BLaER1 (cell line): ENCODE results near the gene HCST.
A peak's percentile ranks its signal among the peaks of the same experiment; 100 is the strongest.
"Not testable (repeated sequence)": the region's sequence is repeated elsewhere in the genome, so short reads cannot be mapped to it uniquely, and the experiment has no call there.

Experiments used
- H3K27ac ChIP-seq: shearing (Covaris generic); formaldehyde crosslinking; 2 replicates; pipeline ENCODE4 v1.8.1; 2022
- H3K27me3 ChIP-seq: shearing (Covaris generic); formaldehyde crosslinking; 2 replicates; pipeline ENCODE4 v1.8.1; 2022
- H3K36me3 ChIP-seq: shearing (Covaris generic); formaldehyde crosslinking; 2 replicates; pipeline ENCODE4 v1.8.1; 2022
- H3K4me1 ChIP-seq: shearing (Covaris generic); formaldehyde crosslinking; 2 replicates; pipeline ENCODE4 v1.8.1; 2022
- H3K4me2 ChIP-seq: shearing (Covaris generic); formaldehyde crosslinking; 2 replicates; pipeline ENCODE4 v1.8.1; 2022
- H3K4me3 ChIP-seq: shearing (Covaris generic); formaldehyde crosslinking; 2 replicates; pipeline ENCODE4 v1.8.1; 2022
- H3K9ac ChIP-seq: shearing (Covaris generic); formaldehyde crosslinking; 2 replicates; pipeline ENCODE4 v1.8.1; 2022
- H3K9me3 ChIP-seq: shearing (Covaris generic); formaldehyde crosslinking; 2 replicates; pipeline ENCODE4 v1.8.1; 2022
- H4K20me1 ChIP-seq: shearing (Covaris generic); formaldehyde crosslinking; 2 replicates; pipeline ENCODE4 v1.8.1; 2022
- Cebpa-rat ChIP-seq: shearing (Covaris generic); IDR thresholded peaks from 2 replicates; pipeline ENCODE4 v1.8.1; 2022

Gene HCST

GRCh38 chr19:35890113-35890650, 12.1 kb upstream of the HCST start:
- Histone ChIP-seq H3K27ac (no peak overlapping the region), H3K4me1 (no peaks in the 10 kb centered on the region), H3K9me3 (no peaks in the 10 kb centered on the region), H3K4me3 (no peak overlapping the region), H3K27me3 (no peaks in the 10 kb centered on the region), H3K9ac (no peak overlapping the region), H3K4me2 (no peak overlapping the region), H3K36me3 (peaks cover 83% of the 10 kb centered on the region), H4K20me1 (0 out of 2 replicates have a peak, but pooled peaks cover 7% of the 10 kb centered on the region)
- TF ChIP-seq Cebpa-rat: no peak

DNA sequence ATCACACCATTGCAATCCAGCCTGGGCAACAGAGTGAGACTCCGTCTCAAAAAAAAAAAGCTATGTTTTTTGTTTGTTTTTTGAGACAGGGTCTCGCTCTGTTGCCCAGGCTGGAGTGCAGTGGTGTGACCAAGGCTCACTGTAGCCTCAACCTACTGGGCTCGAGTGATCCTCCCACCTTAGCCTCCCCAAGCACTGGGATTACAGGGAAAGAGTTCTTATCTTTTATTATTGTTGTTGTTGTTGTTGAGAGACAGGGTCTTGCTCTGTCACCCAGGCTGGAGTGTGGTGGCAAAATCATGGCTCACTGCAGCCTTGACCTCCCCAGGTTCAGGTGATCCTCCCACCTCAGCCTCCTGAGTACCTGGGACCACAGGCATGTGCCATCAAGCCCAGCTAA, 10.5 kb upstream of the HCST start:
- not testable (repeated sequence) for H3K27ac ChIP-seq, H3K27me3 ChIP-seq, H3K9me3 ChIP-seq, H3K4me3 ChIP-seq, H3K4me1 ChIP-seq, H4K20me1 ChIP-seq, H3K9ac ChIP-seq, H3K4me2 ChIP-seq
- peaks cover 94% of the 10 kb centered on the region for H3K36me3 ChIP-seq

DNA sequence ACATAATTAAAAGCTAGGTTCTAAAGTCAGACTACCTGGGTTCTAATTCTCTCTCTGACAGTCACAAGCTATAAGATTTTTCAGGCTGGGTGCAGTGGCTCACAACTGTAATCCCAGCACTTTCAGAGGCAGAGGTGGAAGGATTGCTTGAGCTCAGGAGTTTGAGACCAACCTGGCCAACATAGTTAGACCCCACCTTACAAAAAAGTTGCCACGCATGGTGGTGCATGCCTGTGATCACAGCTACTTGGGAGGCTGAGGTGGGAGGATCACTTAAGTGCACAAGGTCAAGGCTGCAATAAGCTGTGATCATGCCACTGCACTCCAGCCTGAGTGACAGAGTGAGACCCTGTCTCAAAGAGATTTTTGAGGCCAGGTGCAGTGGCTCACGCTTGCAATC, 8.0 kb upstream of the HCST start:
- no peak overlapping the region for H3K27ac ChIP-seq
- no peak overlapping the region for H3K4me3 ChIP-seq
- no peak overlapping the region for H3K4me2 ChIP-seq
- H3K4me1 ChIP-seq: peaks cover 13% of the 10 kb centered on the region
- H3K9ac ChIP-seq: no peak overlapping the region
- no peak for TF ChIP-seq Cebpa-rat
- 0 out of 2 replicates have a peak, but pooled peaks cover 7% of the 10 kb centered on the region for H4K20me1 ChIP-seq
- peaks cover 80% of the 10 kb centered on the region for H3K36me3 ChIP-seq
- H3K27me3 ChIP-seq: no peaks in the 10 kb centered on the region
- no peaks in the 10 kb centered on the region for H3K9me3 ChIP-seq

DNA sequence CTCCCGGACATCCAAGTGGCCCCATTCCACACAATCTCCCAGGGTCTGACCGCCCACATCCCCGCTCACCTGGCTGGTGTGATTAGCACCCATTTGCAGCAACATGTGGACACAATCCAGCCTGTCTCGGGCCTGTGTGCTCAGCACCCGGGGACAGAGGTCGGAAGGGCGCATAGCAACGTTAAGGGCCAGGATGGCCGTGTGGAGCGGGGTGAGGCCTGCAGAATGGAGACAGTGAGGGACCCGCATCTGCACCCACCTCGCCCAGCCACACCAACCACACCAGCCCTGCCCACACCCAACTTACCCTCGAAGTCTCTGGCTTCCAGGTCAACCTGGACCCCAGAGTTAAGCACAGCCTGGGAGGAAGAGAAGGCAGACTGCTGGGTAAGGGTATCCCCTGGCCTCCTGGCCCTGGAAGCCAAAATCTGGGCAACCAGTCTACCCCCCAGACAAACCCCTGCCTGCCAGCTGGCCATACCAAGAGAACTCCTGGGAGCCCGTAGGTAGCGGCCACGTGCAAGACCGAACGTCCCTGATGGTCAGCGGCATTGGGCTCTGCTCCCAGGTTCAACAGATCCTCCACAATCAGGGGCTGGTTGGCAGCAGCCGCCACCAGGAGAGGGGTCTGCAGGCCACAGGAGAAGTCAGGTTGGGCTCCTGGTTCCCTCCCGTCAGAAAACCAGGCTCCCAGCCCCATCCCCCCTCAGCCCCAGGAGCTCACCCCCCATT, 6.3 kb upstream of the HCST start:
- Histone ChIP-seq H4K20me1 (no peaks in the 10 kb centered on the region), H3K4me2 (no peak overlapping the region), H3K36me3 (peaks cover 63% of the 10 kb centered on the region), H3K27ac (no peak overlapping the region), H3K4me3 (no peak overlapping the region), H3K9ac (no peak overlapping the region), H3K27me3 (no peaks in the 10 kb centered on the region), H3K9me3 (no peaks in the 10 kb centered on the region), H3K4me1 (peaks cover 19% of the 10 kb centered on the region)
- TF ChIP-seq Cebpa-rat: no peak

GRCh38 chr19:35896643-35897040, 5.7 kb upstream of the HCST start:
- H3K4me1 ChIP-seq: peaks cover 25% of the 10 kb centered on the region
- H3K36me3 ChIP-seq: peaks cover 62% of the 10 kb centered on the region
- no peak overlapping the region for H3K27ac ChIP-seq
- no peaks in the 10 kb centered on the region for H3K27me3 ChIP-seq
- H3K4me2 ChIP-seq: no peak overlapping the region
- H3K9me3 ChIP-seq: no peaks in the 10 kb centered on the region
- no peaks in the 10 kb centered on the region for H4K20me1 ChIP-seq
- H3K9ac ChIP-seq: no peak overlapping the region
- TF ChIP-seq Cebpa-rat: no peak
- H3K4me3 ChIP-seq: no peak overlapping the region

DNA sequence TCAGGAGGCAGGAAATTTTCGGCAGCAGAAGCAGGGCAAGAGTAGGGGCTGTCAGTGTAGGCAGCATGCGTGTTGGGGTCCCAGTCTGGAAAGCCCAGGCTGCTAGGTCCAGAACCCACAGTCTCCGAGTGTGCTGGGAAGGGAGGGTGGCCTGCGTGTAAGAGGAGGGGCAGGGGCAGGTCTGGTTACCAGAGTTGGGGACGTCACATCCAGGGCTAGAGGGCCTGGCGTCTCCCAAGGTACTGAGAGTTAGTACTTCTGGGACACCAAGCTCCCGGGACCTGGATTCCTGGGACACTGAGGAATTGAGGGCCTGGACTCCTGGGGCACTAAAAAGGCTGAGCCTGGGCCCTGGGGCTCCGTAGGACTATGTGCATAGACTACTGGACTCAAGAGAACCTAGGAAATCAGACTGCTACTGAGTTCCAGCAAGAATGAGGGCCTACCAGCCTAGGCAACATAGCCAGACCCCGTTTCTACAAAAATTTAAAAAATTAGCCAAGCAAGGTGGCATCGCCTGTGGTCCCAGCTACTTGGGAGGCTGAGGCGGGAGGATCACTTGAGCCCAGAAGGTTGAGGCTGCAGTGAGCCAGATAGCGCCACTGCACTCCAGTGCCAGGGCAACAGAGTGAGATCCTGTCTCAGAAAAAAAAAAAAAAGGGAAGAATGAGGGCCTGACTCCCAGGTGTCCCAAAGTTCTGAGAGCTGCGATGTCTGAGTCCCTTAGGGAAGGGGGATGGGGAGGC, 4.5 kb upstream of the HCST start:
- Histone ChIP-seq H3K27me3 (no peaks in the 10 kb centered on the region), H3K9ac (peak overlapping the region; percentile 84; the same call in 1 of the 2 replicates), H3K4me2 (peak overlapping the region; percentile 96), H3K4me3 (peak overlapping the region; percentile 83), H3K9me3 (no peaks in the 10 kb centered on the region), H3K4me1 (peaks cover 37% of the 10 kb centered on the region), H3K27ac (no peak overlapping the region; the same call in 1 of the 2 replicates), H4K20me1 (no peaks in the 10 kb centered on the region), H3K36me3 (peaks cover 50% of the 10 kb centered on the region)
- no peak for TF ChIP-seq Cebpa-rat

GRCh38 chr19:35898499-35898809, 3.9 kb upstream of the HCST start:
- peak overlapping the region; percentile 84 for H3K9ac ChIP-seq
- peak overlapping the region; percentile 96 for H3K4me2 ChIP-seq
- peaks cover 44% of the 10 kb centered on the region for H3K36me3 ChIP-seq
- no peaks in the 10 kb centered on the region for H3K9me3 ChIP-seq
- no peaks in the 10 kb centered on the region for H4K20me1 ChIP-seq
- H3K4me1 ChIP-seq: peaks cover 43% of the 10 kb centered on the region
- no peak for TF ChIP-seq Cebpa-rat
- no peaks in the 10 kb centered on the region for H3K27me3 ChIP-seq
- H3K27ac ChIP-seq: peak overlapping the region; percentile 87
- H3K4me3 ChIP-seq: peak overlapping the region; percentile 83

GRCh38 chr19:35899547-35900214, 2.6 kb upstream of the HCST start:
- Histone ChIP-seq H3K27me3 (no peaks in the 10 kb centered on the region), H3K4me3 (peak overlapping the region; percentile 83), H3K9ac (peak overlapping the region; percentile 84), H3K9me3 (no peaks in the 10 kb centered on the region), H3K36me3 (peaks cover 32% of the 10 kb centered on the region), H3K4me1 (peaks cover 55% of the 10 kb centered on the region), H3K27ac (peak overlapping the region; percentile 87), H3K4me2 (peak overlapping the region; percentile 96), H4K20me1 (no peaks in the 10 kb centered on the region)
- TF ChIP-seq Cebpa-rat: no peak

- Histone ChIP-seq H3K27ac (peak overlapping the region; percentile 87; the same call in 1 of the 2 replicates), H3K4me3 (peak overlapping the region; percentile 83; the same call in 1 of the 2 replicates), H3K4me2 (peak overlapping the region; percentile 96), H4K20me1 (no peaks in the 10 kb centered on the region), H3K9me3 (no peaks in the 10 kb centered on the region), H3K27me3 (no peaks in the 10 kb centered on the region), H3K4me1 (peaks cover 67% of the 10 kb centered on the region), H3K9ac (0 out of 2 replicates have a peak overlapping the region, but pooled peaks have one; percentile 74), H3K36me3 (peaks cover 18% of the 10 kb centered on the region)
- TF ChIP-seq Cebpa-rat: no peak
Measured at GRCh38 chr19:35901055-35901644, 1.2 kb upstream of the HCST start.
